GM23338 (cell line): ENCODE measurements around the gene ANTXR2. TPM values are rescaled to one million over a fixed set of nuclear protein-coding genes. Genes with fewer than 3 reads are reported as not detected.

Source experiments
- EZH2phosphoT487 ChIP-seq: fragments of 200-600 bp; sonication (generic); IDR thresholded peaks from one replicate; pipeline ENCODE4 v1.8.1; 2018; ENCODE audit warnings: antibody characterized with exemption; ENCODE audit not compliant: unreplicated experiment
- POLR2AphosphoS5 ChIP-seq: IDR thresholded peaks from 2 replicates; pipeline ENCODE4 v1.6.1; 2016; ENCODE audit warnings: antibody characterized with exemption, low read depth
- ZNF462 ChIP-seq: fragments of 250-450 bp; sonication (Bioruptor Pico); IDR thresholded peaks from 2 replicates; pipeline ENCODE4 v1.5.0; 2020; ENCODE audit warnings: mild to moderate bottlenecking, moderate library complexity
- polyA plus RNA-seq: library from polyadenylated mRNA; unstranded; fragments of >200 nt; fragmentation: Nextera tagmentation; extraction: Ambion mirVana; gene quantifications from 2 replicates; pipeline ENCODE4 v1.2.1, GENCODE V29; 2016
- total RNA-seq: library from RNA; depleted of rRNA; stranded (reverse); fragments of >200 nt; shearing (Covaris generic); gene quantifications from 2 replicates; pipeline ENCODE4 v1.2.3, GENCODE V29; 2014; rRNA removed

ANTXR2 gene
- total and polyA plus RNA-seq, 2 experiments from 2014 or later, result 2.0 to 5.3 TPM

GRCh38 chr4:79851625-79852304 is 221.3 kb downstream of the ANTXR2 start (continued):
- TF ChIP-seq ZNF462 (CRISPR knock-in tag) (no peak), EZH2phosphoT487 (no peak), POLR2AphosphoS5 (no peak)

Other genes starting within 250 kb of the ANTXR2 start
- not detected in 2 replicates for gene PRDM8, start 124.3 kb upstream of the ANTXR2 start, total RNA-seq
- 0.16 TPM in 1 of 2 replicates, not detected in the other for gene PRDM8, start 124.3 kb upstream of the ANTXR2 start, polyA plus RNA-seq
- gene FGF5, start 193.4 kb upstream of the ANTXR2 start, total RNA-seq, result not detected in 2 replicates
- not detected in 2 replicates for gene FGF5, start 193.4 kb upstream of the ANTXR2 start, polyA plus RNA-seq